PFSK-1 (cell line): ENCODE data around the gene TMEM40.

ENCODE experiments used
- POLR2AphosphoS5 ChIP-seq: IDR thresholded peaks from 2 replicates; pipeline ENCODE4 v1.6.1; 2012; ENCODE audit warnings: low read depth, mild to moderate bottlenecking, control low read depth, low read length, moderate library complexity
- REST ChIP-seq, 2 experiments: IDR thresholded peaks; 2 replicates each; pipeline versions ENCODE4 v1.6.1 to v1.8.0; 2011 to 2012; ENCODE audit warnings: low read depth in 2 of 2, low read length in 2 of 2, control low read depth in 1 of 2, inconsistent platforms in 1 of 2, mild to moderate bottlenecking in 1 of 2, moderate library complexity in 1 of 2; ENCODE audit not compliant: insufficient read depth in 1 of 2
- SIN3A ChIP-seq: IDR thresholded peaks from 2 replicates; pipeline ENCODE4 v1.6.1; 2012; ENCODE audit warnings: mild to moderate bottlenecking, low read length, moderate library complexity, borderline replicate concordance; ENCODE audit not compliant: insufficient read depth
- TAF1 ChIP-seq: IDR thresholded peaks from 2 replicates; pipeline ENCODE4 v1.6.1; 2012; ENCODE audit warnings: low read length, control low read depth, borderline replicate concordance; ENCODE audit not compliant: insufficient read depth

GRCh38 chr3:12752102-12752501 lies 7.0 kb downstream of the TMEM40 start:
- no peak for TF ChIP-seq TAF1
- no peak for TF ChIP-seq POLR2AphosphoS5
- no peak for TF ChIP-seq SIN3A
- TF ChIP-seq REST (IDR thresholded peaks at IDR 0.05; ENCODE audit: insufficient read depth in 1 of 2, low read depth in 2 of 2, low read length in 2 of 2), result no peak
